HG02610 (cell line): ENCODE data around the gene SPOCK2.
"Not testable (repeated sequence)": the region's sequence is repeated elsewhere in the genome, so short reads cannot be mapped to it uniquely, and the experiment has no call there.

Experiments used
- ATAC-seq: cut with Tn5 transposase; IDR thresholded peaks from one replicate; pipeline ENCODE4 v1.9.1; 2021; ENCODE audit warnings: mild to moderate bottlenecking, moderate library complexity; ENCODE audit not compliant: unreplicated experiment

SPOCK2 gene, protein sequence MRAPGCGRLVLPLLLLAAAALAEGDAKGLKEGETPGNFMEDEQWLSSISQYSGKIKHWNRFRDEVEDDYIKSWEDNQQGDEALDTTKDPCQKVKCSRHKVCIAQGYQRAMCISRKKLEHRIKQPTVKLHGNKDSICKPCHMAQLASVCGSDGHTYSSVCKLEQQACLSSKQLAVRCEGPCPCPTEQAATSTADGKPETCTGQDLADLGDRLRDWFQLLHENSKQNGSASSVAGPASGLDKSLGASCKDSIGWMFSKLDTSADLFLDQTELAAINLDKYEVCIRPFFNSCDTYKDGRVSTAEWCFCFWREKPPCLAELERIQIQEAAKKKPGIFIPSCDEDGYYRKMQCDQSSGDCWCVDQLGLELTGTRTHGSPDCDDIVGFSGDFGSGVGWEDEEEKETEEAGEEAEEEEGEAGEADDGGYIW

DNA sequence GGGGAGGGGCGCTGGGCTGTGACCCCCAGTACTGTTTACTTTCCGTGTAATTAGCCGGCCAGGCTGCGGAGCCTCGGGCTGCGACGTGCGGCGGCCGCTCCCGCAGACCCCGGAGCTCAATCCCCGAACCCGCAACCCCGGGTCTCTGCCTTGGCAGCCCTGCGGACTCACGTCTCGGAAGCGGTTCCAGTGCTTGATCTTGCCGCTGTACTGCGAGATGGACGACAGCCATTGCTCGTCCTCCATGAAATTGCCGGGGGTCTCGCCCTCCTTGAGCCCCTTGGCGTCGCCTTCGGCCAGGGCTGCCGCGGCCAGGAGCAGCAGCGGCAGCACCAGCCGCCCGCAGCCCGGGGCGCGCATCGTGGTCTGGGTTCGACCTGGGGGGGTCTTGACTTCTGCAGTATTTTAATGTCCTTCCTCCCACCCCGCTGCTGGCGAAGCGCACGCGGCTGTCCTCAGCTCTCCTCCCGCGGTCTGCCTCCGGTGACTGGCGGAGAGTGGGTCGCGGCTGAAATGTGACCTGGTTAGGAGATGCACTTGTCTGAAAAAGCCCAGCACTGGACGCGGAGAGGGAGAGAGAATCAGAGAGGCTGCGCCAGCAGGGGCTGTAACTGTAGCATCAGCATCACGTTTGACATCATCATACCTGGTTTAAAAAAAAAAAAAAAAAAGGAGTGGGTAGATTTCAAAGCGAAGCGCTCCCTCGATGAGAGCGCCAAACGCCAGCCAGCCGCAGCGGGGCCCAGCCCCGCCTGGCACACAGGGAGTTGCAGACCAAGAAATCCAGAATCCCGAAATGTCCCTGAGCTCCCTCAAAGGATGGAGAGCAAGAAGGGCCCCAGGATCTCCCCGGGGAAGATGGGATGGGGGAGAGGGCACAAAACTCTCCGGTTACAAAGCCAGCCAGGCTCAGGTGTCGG is at the start of gene SPOCK2:
TSS of gene SPOCK2 (minus strand) at position 583 of the 920 bp plus-strand sequence. CDS start at position 360, 223 bp downstream.
- no peak for ATAC-seq

DNA sequence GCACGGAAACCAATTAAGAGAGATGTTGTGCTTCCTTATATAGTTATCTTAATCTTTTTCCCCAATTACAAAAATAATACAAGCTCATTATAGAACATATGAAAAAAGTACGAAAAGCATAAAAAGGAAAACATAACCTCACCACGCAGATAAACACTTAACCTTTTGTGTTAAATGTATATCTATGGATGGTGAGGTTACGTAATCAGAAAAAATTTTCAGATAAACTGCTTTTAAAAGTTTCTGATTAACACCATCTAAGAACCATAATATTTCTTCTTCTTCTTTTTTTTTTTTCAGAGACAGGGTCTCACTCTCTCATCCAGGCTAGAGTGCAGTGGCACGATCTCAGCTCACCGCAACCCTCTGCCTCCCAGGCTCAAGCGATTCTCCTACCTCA is 49.2 kb upstream of the SPOCK2 start:
- ATAC-seq, result no peak

DNA sequence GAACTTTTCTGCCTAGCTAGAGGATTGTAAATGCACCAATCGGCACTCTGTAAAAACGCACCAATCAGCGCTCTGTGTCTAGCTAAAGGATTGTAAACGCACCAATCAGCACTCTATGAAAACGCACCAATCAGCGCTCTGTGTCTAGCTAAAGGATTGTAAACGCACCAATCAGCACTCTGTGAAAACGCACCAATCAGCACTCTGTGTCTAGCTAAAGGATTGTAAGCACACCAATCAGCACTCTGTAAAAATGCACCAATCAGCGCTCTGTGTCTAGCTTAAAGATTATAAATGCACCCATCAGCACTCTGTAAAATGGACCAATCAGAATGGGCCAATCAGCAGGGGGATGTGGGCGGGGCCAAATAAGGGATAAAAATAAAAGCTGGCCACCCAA is 47.9 kb upstream of the SPOCK2 start:
- ATAC-seq, result not testable (repeated sequence)

DNA sequence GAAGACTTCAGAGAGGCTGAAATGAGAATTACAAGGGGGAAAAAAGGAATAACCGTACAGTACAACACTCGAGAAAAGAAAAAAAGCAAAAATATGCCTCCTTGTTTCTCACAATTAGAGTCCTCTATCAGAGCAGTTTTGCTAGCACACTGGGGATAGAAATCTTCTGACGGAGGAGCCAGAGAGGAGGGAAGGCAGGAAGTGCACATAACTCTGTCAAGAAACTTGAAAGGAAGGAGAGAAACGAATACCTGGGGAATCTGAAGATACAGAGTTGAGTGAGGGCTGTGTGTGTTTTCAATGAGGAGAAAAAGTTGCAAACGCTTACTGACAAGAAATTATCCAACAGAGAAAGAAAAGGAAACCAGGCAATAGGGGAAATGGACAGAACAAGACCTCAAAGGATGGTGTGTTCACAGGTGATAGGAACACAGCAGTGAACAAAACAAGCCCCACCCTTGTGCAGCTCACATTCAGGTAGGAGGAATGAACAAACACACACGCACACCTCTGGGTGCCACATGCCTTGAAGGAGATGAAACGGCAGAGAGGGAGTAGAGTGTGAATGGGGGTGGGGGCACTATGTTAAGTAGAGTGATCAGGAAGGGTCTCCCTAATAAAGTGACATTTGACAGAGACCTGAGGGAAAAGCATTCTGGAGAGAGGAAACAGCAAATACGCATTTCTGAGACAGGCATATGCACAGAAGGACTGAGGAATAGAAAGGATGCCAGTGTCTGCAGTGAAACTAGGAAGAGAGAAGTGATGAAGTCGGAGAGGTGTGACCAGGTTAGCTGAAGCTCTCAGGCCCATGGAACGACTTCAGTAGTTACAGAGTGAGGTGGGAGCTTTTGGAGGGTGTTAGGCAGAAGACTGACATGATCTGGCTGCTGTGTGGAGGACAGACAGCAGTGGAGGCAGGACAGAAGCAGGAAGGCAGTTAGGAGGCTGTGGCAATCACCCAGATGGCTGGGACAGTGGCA is 46.7 kb upstream of the SPOCK2 start:
- no peak for ATAC-seq

DNA sequence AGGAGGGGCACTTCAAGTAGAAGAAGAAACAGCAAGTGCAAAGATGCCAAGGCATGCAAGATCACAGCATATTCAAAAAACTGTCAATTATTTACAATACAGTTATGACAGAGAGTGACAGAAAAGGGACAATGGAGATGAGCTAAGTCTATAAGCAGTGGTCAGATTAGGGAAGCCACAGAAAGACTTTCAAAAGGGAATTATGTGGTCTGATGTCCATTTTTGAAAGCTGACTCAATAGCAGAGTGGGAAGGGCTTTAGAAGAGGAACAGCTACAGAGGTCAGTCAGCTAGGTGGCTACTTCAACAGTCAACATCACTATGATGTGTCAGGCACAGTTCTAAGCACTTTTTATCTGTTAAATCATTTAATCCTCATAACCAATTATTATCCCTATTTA is 45.2 kb upstream of the SPOCK2 start:
- ATAC-seq, result peak; percentile 85

DNA sequence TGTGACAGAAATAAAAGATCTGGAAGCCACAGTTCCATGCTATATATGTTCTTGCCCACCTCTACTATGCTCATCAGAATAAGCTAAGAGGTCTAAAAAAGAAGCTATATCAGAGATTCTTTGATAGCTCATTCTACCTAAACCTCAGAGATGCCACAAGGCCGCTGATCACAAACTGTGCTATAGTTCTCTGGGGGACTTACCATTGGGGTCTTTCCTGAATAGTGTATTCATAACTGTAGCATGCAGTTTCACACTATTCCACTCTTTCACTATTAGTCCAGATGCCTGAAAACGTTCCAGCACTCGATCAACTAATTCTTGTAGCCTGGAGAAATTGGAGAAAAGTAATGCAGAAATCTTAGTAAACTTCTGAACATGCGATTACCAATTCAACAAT is 44.5 kb upstream of the SPOCK2 start:
- no peak for ATAC-seq

DNA sequence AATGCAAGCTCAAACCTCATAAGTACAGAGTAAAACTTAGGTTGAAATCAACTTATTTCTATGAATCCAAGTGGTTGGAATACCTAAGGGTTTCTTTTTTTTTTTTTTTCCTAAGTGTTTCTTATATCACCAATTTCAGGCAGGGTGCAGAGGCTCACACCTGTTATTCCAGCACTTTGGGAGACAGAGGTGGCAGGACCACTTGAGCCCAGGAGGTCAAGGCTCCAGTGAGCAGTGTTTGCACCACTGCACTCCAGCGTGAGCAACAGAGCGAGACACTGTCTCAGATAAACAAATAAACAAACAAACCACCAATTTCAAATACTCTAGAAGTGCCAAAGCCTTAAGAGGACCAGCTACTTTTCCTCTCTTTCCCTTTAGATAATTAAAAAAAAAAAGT is 39.2 kb upstream of the SPOCK2 start:
- no peak for ATAC-seq

DNA sequence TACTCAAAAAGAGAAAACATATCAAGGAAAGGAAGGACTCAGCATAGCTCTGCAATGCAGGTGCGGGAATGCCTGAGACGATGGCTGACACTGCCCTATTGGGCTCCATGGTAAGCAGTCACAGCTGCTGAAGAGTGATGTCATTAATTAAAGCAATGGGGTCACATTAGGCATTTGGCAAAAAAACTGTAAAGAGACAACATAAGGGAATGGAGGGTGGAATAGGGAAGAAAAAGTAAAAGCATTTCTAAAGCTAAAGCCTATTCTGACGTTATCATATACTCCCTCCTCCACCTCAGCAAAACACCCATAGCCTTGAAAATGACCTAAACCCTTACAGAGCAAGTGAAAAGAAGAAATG is 38.5 kb upstream of the SPOCK2 start:
- ATAC-seq, result no peak

DNA sequence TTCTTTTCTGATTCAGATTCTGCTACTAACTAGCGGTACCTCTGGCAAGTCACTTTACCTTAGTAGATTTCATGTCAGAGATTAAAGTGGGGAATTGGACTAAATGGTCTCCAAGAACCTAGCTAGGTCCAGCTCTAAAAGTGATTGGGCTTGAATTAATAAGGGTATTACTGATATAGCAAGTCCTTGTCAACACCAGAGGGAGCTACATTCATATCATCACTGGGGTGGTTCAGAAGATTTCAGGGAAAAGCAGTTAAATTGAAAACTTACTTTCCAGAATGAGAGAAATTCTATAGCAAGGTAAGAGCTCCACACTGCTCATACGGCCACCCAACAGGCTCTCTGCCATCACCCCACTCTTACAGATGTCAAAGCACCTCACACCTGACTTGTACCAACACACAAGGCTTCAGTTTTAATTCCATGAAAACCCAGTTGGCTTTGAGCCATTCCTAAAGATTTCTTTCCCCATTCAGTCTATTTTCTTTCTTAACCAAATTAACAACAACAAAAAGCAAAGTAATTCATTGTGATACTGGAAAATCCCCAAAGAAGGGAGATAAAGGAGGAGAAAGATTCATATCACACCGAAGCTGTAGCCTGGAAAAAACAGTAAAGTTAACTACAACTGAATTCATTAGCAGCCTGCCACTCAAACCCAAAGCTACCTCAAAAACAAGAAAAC is 38.0 kb upstream of the SPOCK2 start:
- no peak for ATAC-seq

DNA sequence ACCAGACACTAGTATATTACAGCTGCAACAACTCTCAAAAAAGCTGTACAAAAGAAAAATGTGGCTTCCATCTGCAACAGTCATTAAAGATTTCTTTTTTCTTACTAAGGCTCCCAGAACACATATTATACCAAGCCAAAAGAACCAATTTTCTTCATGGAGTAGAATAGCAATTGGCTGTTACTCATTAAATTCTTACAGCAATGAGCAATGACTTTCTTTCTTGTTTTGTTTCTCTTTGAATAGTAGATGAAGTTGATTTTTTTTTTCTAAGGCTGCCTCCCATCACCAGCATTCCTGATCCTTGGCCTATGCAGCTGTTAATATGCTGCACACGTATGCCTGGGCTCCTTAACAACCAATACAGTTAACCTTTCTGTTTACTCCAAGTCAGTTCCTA is 36.6 kb upstream of the SPOCK2 start:
- no peak for ATAC-seq

DNA sequence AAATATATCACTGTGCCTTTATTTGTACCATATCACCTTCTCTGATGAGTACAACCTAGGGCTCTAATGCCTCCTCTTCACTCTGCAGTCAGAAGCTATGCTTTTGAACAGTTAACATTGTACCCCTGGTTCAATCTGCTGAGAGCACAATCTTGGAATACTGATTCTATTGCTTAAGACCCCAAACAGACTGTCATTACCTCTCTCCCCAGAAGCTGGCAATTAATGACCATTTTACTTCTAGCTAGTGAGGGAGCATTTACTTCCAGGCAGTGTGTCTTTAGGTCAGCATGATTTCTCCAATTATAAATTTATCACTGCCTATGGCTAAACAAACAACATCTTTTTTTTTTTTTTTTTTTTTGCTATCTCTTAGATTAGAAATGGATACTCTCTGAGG is 36.0 kb upstream of the SPOCK2 start:
- ATAC-seq, result no peak

DNA sequence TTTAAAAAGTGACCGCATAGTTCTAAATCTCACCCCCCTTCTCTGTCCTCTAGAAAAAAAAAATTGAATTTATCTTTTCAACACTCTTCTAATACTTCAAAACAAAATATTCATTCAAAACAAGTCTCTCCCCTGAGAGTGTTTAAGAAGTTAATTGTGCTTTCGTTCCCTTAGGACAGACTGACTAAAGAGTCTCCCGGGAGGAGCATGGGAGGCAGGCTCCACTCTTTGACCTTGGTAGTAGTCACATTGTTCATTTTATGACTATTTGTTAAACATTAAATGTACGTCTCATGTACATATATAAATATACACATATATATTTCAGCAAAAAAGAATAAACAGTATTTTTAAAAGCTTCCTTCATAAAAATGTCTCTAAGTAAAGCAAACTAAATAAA is 35.3 kb upstream of the SPOCK2 start:
- no peak for ATAC-seq

DNA sequence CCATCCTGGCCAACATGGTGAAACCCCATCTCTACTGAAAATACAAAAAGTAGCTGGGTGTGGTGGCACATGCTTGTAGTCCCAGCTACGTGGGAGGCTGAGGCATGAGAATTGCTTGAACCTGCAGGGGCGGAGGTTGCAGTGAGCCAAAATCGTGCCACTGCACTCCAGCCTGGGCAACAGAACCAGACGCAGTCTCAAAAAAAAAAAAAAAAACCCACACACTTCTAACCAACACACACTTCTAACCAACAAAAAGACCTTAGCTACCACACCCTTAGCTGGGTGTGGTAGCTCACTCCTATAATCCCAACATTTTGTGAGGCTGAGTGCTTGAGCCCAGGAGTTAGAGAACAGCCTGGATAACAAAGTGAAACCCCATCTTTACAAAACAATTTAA is 33.9 kb upstream of the SPOCK2 start:
- no peak for ATAC-seq

DNA sequence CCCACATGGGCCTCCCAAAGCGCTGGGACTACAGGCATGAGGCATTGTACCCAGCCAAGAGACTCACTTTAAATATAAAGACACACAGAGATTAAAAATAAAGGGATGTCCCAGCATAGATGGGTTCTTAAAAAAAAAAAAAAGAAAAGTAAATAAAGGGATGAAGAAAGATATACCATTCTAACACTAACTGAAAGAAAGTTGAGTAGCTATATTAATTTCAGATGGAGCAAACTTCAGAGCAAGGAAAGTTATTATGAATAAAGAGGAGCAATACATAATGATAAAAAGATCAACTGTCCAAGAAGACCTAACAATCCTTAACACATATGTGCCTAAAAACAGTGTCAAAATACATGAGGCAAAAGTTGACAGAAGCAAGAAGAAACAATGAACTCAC is 33.0 kb upstream of the SPOCK2 start:
- ATAC-seq, result no peak

DNA sequence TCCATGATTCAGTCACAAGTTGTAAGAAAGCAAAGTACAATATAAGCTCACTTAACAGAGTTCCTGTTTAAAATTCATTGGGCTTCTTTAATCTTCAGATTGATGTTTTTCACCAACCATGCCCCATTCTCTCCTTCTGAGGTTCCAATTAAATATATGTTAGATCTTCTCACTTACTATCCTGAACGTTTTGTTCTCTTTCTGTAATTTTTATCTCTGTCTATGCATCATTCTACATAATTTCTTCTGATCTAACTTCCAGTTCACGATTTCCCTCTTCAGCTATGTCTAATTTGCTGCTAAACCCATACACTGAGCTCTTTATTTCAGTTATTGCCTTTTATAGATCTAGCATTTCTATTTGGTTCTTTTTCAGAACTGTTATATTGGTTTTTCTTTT is 28.0 kb upstream of the SPOCK2 start:
- ATAC-seq, result no peak

DNA sequence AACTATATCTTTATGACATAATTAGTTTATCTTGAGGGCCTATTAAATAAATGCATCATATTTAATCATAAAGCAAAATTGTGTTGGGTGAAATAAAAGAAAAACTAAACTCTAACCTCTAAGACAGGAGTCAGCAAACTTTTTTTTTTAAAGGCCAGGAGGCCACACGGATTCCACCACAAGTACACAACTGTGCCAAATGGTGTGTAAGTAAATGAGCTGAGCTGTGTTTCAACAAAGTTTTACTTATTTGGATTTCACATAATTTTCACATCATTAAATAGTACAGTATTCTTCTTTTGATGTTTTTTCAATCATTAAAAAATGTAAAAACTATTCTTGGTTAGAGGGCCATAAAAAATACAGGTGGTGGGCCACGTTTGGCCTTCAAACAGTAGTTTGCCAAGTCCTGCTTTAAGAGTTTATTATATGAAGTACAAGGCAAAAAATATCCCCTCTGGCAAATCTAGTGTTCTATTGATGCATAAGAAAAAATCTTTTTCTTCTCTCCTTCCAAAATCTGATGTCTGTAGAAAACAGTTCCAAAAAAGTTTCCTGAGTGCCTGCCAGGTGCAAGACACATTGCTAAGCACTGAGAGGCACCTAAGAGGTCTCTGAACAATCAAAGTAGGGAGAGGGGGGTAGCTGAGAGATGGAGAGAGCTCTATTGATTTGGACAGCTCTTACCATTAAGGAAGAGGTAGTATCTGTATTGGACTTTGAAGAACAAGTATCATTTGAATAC is 26.5 kb upstream of the SPOCK2 start:
- no peak for ATAC-seq

DNA sequence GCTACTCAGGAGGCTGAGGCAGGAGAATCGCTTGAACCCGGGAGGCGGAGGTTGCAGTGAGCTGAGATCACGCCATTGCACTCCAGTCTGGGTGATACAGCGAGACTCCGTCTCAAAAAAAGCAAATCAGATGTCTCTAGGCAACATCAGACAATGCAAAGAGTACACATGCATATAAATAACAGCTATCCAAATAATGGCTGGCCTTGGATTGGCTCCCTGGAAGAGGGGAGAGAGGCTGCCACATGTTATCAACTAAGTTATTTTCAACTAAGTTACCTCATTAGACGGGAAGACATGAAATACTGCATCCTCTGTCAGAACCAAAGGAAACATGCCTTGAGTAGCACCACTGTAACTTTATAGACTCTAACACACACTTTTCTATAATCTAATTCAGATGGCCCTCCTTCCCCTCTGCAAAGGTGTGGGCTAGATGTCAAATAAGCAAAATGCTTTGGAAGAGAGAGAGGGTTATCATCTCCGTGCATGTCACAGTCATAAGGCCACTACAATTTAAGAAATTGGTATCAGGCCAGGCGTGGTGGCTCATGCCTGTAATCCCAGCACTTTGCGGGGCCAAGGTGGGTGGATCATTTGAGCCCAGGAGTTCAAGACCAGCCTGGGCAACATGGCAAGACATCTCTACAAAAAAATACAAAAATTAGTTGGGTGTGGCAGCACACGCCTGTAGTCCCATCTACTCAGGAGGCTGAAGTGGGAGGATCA is 22.5 kb upstream of the SPOCK2 start:
- no peak for ATAC-seq

DNA sequence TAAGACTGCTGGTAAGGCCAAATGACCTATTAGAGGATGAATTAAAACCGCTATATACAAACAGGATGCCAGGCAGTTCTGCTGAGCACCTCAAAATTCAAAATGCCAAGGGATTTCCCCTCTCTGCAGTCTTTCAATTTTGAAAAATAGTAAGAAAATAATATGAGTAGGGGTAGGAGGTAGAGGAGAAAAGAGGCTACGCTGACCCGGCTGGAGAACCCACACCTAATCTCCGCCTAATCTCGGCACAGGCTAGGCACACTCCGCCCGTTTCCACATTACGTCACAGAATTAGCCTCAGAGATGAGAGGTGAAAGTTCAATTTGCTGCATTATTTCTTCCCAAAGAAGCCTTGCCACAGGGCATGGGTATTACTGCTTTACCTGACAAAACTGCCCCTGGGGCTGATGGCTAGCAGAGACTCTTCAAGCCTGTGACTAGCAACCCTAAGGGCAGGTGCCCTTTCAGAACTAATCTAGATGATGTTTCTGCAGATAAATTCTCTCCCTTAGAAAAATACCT is 21.3 kb upstream of the SPOCK2 start:
- no peak for ATAC-seq
